NB4 (cell line): Measurements from ENCODE around the gene MPC1.

Experiments
- MYC ChIP-seq: IDR thresholded peaks from 2 replicates; pipeline ENCODE4 v1.6.1; 2011; ENCODE audit warnings: low read depth, low read length
- POLR2A ChIP-seq: IDR thresholded peaks from 2 replicates; pipeline ENCODE4 v1.6.1; 2011; ENCODE audit warnings: mild to moderate bottlenecking; ENCODE audit not compliant: insufficient read length; ENCODE audit errors: extremely low read depth
- TF ChIP-seq, protein P1 (sequence below): IDR thresholded peaks from one replicate; pipeline ENCODE4 v1.5.1; 2012; ENCODE audit warnings: low read depth, low read length

- TF ChIP-seq, protein P1, sequence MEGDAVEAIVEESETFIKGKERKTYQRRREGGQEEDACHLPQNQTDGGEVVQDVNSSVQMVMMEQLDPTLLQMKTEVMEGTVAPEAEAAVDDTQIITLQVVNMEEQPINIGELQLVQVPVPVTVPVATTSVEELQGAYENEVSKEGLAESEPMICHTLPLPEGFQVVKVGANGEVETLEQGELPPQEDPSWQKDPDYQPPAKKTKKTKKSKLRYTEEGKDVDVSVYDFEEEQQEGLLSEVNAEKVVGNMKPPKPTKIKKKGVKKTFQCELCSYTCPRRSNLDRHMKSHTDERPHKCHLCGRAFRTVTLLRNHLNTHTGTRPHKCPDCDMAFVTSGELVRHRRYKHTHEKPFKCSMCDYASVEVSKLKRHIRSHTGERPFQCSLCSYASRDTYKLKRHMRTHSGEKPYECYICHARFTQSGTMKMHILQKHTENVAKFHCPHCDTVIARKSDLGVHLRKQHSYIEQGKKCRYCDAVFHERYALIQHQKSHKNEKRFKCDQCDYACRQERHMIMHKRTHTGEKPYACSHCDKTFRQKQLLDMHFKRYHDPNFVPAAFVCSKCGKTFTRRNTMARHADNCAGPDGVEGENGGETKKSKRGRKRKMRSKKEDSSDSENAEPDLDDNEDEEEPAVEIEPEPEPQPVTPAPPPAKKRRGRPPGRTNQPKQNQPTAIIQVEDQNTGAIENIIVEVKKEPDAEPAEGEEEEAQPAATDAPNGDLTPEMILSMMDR, result no peak
- no peak for TF ChIP-seq MYC
- TF ChIP-seq POLR2A, result no peak
Measured at GRCh38 chr6:166315436-166315835, 67.3 kb downstream of the MPC1 start.
